Panc1 (cell line): ENCODE data around the gene AKR1C2. TPM values are rescaled to one million over a fixed set of nuclear protein-coding genes. Genes with fewer than 3 reads are reported as not detected.

ENCODE experiments used
- ATAC-seq: fragments of 200-7000 bp; cut with Tn5 transposase; 2 replicates; pipeline ENCODE4 v1.9.1; 2020; ENCODE audit warnings: mild to moderate bottlenecking, moderate library complexity
- BruUV-seq: library from RNA; stranded (reverse); fragments of 400-500 nt; replicated peaks from 2 replicates; lab custom pipeline; 2021; lab: Mats Ljungman, UMichigan
- CTCF ChIA-PET: fragments of 300-600 bp; sonication (Branson Sonifier 250); formaldehyde crosslinking; loops from one replicate; lab custom pipeline; 2022; ENCODE audit warnings: antibody characterized with exemption; lab: Charles Lee
- POLR2A ChIA-PET: fragments of 300-600 bp; sonication (Branson Sonifier 250); formaldehyde crosslinking; loops from one replicate; lab custom pipeline; 2022; ENCODE audit warnings: antibody characterized with exemption; lab: Charles Lee
- DNase-seq: peaks from one replicate; pipeline ENCODE4 v3.0.0-alpha.2; 2010; ENCODE audit warnings: low read depth, low spot score
- H3K27ac ChIP-seq: 2 replicates; pipeline ENCODE4 v1.5.1; 2011; ENCODE audit warnings: mild to moderate bottlenecking, low read length, inconsistent platforms
- H3K27me3 ChIP-seq: fragments of 200-500 bp; sonication (Bioruptor generic); 2 replicates; pipeline ENCODE4 v1.6.0; 2014; ENCODE audit warnings: low read length, inconsistent platforms; ENCODE audit not compliant: control insufficient read depth, insufficient read depth
- H3K36me3 ChIP-seq: fragments of 200-500 bp; sonication (Bioruptor generic); 2 replicates; pipeline ENCODE4 v1.5.1; 2014; ENCODE audit warnings: inconsistent platforms, mild to moderate bottlenecking, low read length, moderate library complexity; ENCODE audit not compliant: control insufficient read depth, insufficient read depth
- H3K4me1 ChIP-seq: 2 replicates; pipeline ENCODE4 v1.5.1; 2011; ENCODE audit warnings: inconsistent platforms, mild to moderate bottlenecking, low read length, moderate library complexity; ENCODE audit not compliant: control insufficient read depth, insufficient read depth
- H3K4me3 ChIP-seq, 2 experiments: 2 replicates each; pipeline ENCODE4 v1.5.1; 2011 to 2012; ENCODE audit warnings: low read depth in 2 of 2, low read length in 2 of 2, mild to moderate bottlenecking in 2 of 2, inconsistent platforms in 1 of 2, moderate library complexity in 1 of 2
- H3K9me3 ChIP-seq: fragments of 200-500 bp; sonication (Bioruptor generic); 2 replicates; pipeline ENCODE4 v1.5.1; 2014; ENCODE audit warnings: low read depth, mild to moderate bottlenecking, inconsistent platforms, low read length, moderate library complexity; ENCODE audit not compliant: control insufficient read depth, insufficient read depth
- CTCF ChIP-seq: fragments of 450-650 bp; IDR thresholded peaks from 2 replicates; pipeline ENCODE4 v1.5.1; 2017; ENCODE audit warnings: mild to moderate bottlenecking
- POLR2AphosphoS5 ChIP-seq: IDR thresholded peaks from 2 replicates; pipeline ENCODE4 v1.6.1; 2012; ENCODE audit warnings: mild to moderate bottlenecking, low read depth, low read length, moderate library complexity
- REST ChIP-seq, 2 experiments: IDR thresholded peaks; 2 replicates each; pipeline ENCODE4 v1.6.1; 2011 to 2012; ENCODE audit warnings: low read depth in 2 of 2, control low read depth in 1 of 2, low read length in 1 of 2, mild to moderate bottlenecking in 1 of 2, moderate library complexity in 1 of 2; ENCODE audit not compliant: insufficient read depth in 1 of 2
- SIN3A ChIP-seq: IDR thresholded peaks from 2 replicates; pipeline ENCODE4 v1.6.1; 2012; ENCODE audit warnings: low read depth, mild to moderate bottlenecking, low read length, moderate library complexity, borderline replicate concordance; ENCODE audit not compliant: insufficient read depth
- TCF7L2 ChIP-seq: IDR thresholded peaks from 2 replicates; pipeline ENCODE4 v1.6.1; 2011; ENCODE audit warnings: mild to moderate bottlenecking, low read depth, low read length, inconsistent platforms
- in situ Hi-C: cut with HindIII; loops from 2 replicates; pipeline ENCODE4 v1.10.0; 2016; ENCODE audit warnings: low sequenced_read_pairs, low pct_unique_long_range_greater_than_20kb
- intact Hi-C: fragments of 100-400 bp; cut with micrococcal nuclease; formaldehyde crosslinking; loops from one replicate; pipeline ENCODE4 v1.10.0; 2022; ENCODE audit not compliant: unreplicated experiment
- total RNA-seq: library from RNA; stranded (reverse); gene quantifications from one replicate; pipeline ENCODE4 v1.2.1, GENCODE V29; 2021; ENCODE audit not compliant: unreplicated experiment

AKR1C2 gene
- total RNA-seq, 1 experiment from 2014 or later, result 0.33 TPM

- ATAC-seq, result no peak
- intact Hi-C loops, result no loop called here
- Histone ChIP-seq H3K27me3 (no peaks in the 10 kb centered on the region), H3K36me3 (no peaks in the 10 kb centered on the region), H3K27ac (no peak overlapping the region), H3K4me3 (no peak overlapping the region), H3K4me1 (no peaks in the 10 kb centered on the region), H3K9me3 (no peaks in the 10 kb centered on the region)
- no peak for TF ChIP-seq REST (IDR thresholded peaks at IDR 0.05; ENCODE audit: insufficient read depth in 1 of 2, low read depth in 2 of 2, low read length in 1 of 2)
- TF ChIP-seq TCF7L2, result no peak
- no peak for TF ChIP-seq SIN3A
- no peak for TF ChIP-seq POLR2AphosphoS5
- no peak for TF ChIP-seq CTCF
- POLR2A ChIA-PET, result no interaction called here
- in situ Hi-C loops, result no loop called here
- CTCF ChIA-PET, result no interaction called here
- BruUV-seq, result no TSS peak
- no peak for DNase-seq
Observed at GRCh38 chr10:4983615-4984216, 19.9 kb downstream of the AKR1C2 start.

DNA sequence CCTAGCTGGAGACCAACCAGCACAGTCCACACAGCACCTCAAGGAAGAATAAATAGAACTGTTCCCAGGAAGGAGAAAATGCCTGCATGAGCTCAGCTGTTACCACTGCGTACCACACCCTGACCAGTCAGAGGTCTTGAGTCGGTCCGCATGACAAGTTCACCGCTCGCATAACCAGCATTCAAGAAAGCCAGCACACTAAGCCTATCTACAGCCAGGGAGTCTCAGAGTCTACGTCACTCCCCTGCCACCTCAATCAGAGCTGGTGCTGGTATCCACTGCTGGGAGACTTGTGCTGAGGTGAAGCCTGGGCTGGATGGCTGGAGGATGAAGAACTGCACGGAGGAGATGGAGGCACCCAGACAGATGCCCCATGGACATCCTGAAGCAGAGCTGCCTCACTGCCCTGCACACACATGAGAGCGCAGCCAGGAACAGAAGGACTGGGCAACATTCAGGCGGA is 20.9 kb downstream of the AKR1C2 start:
- Histone ChIP-seq H3K27me3 (no peaks in the 10 kb centered on the region), H3K4me3 (no peak overlapping the region), H3K4me1 (no peaks in the 10 kb centered on the region), H3K27ac (no peak overlapping the region), H3K36me3 (no peaks in the 10 kb centered on the region), H3K9me3 (no peaks in the 10 kb centered on the region)
- POLR2A ChIA-PET, result no interaction called here
- DNase-seq (no peak), ATAC-seq (no peak)
- intact Hi-C loops, result no loop called here
- BruUV-seq, result no TSS peak
- CTCF ChIA-PET, result no interaction called here
- in situ Hi-C loops, result no loop called here
- no peak for TF ChIP-seq TCF7L2

- POLR2A ChIA-PET, result no interaction called here
- Histone ChIP-seq H3K27me3 (no peaks in the 10 kb centered on the region), H3K27ac (no peak overlapping the region), H3K4me1 (no peaks in the 10 kb centered on the region), H3K9me3 (no peaks in the 10 kb centered on the region), H3K36me3 (no peaks in the 10 kb centered on the region), H3K4me3 (no peak overlapping the region)
- no TSS peak for BruUV-seq
- CTCF ChIA-PET, result no interaction called here
- no peak for DNase-seq
- no peak for ATAC-seq
- no peak for TF ChIP-seq SIN3A
- TF ChIP-seq CTCF, result peak; percentile 66
- intact Hi-C loops, result no loop called here
- in situ Hi-C loops, result no loop called here
Observed at GRCh38 chr10:4981722-4982471, 21.8 kb downstream of the AKR1C2 start.
